Erythroblast (primary cell): Measurements from ENCODE around the gene RPS8.

Experiments
- GATA1 ChIP-seq: IDR thresholded peaks from 2 replicates; pipeline ENCODE4 v1.6.1; 2011; ENCODE audit warnings: low read depth, mild to moderate bottlenecking, control low read depth, low read length, moderate library complexity
- POLR2A ChIP-seq: IDR thresholded peaks from 2 replicates; pipeline ENCODE4 v1.6.1; 2011; ENCODE audit warnings: mild to moderate bottlenecking, low read length

DNA sequence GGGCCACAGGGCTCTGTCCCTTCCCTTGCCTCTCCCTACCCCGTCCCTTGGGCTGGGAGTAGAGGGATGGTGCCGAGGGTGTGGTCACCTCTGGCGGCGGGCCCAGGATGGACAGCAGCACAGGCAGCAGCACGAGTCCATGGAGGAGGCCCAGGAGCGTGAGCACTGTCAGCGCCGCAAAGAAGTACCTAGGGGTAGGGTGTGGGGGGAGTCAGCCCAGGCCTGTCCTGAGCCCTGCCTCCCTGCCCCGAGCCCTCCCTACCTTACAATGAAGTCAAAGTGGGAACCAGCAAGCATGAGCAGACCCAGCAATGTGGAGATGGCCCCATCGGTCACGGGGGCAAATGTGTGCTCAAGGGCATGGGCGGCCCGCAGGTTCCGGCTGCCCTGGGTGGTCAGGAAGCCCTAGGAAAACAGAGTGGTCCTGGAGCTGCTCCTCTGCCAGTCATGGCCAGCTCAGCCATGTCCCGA, 47.7 kb downstream of the RPS8 start:
- no peak for TF ChIP-seq POLR2A
- TF ChIP-seq GATA1: no peak
